Myometrial cell (primary cell): ENCODE data around the gene CCDC68. TPM values are rescaled to one million over a fixed set of nuclear protein-coding genes. Genes with fewer than 3 reads are reported as not detected.

Experiments used
- total RNA-seq: library from RNA; depleted of rRNA; stranded (reverse); fragments of >200 nt; gene quantifications from 2 replicates; pipeline ENCODE4 v1.2.3, GENCODE V29; 2015

CCDC68 gene, protein sequence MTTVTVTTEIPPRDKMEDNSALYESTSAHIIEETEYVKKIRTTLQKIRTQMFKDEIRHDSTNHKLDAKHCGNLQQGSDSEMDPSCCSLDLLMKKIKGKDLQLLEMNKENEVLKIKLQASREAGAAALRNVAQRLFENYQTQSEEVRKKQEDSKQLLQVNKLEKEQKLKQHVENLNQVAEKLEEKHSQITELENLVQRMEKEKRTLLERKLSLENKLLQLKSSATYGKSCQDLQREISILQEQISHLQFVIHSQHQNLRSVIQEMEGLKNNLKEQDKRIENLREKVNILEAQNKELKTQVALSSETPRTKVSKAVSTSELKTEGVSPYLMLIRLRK
- total RNA-seq, result 17.9 and 24.3 TPM in 2 replicates

DNA sequence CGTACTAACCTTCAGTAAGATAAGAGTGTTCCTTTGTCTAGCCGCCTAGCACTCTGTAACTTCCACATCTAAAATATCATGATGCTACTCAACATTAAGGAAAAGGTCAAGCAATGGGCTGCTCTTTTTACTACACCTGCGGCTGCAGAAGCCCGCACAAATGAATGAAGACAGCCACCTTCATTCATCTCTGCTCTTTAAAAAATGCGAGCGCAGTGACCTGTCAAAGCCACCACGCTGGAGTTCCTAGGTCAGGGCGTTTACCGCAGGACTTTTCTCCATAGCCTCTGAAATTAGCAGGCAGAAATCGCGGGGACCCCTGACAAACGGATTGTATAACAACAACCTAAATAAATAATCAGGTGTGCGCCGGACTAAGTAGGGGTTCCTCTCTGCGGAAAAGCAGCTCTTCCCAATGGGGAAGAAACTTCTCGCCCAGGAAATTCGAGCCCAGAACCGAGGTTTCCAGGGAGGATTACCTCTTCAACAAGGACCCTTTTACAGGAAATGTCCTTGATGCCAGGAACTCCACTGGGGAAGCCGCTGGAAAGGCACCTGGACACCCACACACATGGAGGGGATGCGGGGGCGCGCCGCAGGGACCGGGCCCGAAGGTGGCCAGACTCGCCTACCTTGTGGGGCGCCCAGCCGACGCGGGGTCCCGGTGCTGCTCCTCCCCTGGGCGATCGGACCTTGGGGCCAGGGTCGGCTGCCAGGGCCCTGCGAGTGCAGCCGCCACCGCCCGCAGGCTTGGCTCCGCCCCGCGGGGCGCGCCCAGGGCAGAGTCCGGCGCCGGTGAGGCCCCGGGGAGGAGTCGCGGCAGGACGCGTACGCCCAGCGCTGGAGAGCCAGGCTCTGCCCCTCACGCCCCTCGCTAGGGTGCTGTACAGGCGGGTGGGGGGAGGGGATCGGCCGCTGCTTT, at the start of gene CCDC68:
Gene CCDC68, minus strand, starts transcription at position 758 of the 922 bp plus-strand sequence. CDS start 16,670 bp downstream, outside the sequence.

Other genes starting within 250 kb of the CCDC68 start
- 28.0 and 34.6 TPM in 2 replicates for gene RAB27B, start 131.0 kb downstream of the CCDC68 start, total RNA-seq